B cell (primary cell): ENCODE data around the gene PRRC2B. TPM values are rescaled to one million over a fixed set of nuclear protein-coding genes. Genes with fewer than 3 reads are reported as not detected.

Experiments used
- ATAC-seq: fragments of 200-7000 bp; cut with Tn5 transposase; one replicate; pipeline ENCODE4 v1.10.0; 2021; ENCODE audit warnings: low read depth, mild to moderate bottlenecking, moderate number of reproducible peaks, moderate library complexity
- CTCF ChIA-PET: fragments of 350-600 bp; sonication (Branson Sonifier 250); formaldehyde crosslinking; loops from one replicate; lab custom pipeline; 2021; ENCODE audit warnings: antibody characterized with exemption, inconsistent platforms; lab: Charles Lee
- POLR2A ChIA-PET: fragments of 350-600 bp; sonication (Branson Sonifier 250); formaldehyde crosslinking; loops from one replicate; lab custom pipeline; 2021; ENCODE audit warnings: antibody characterized with exemption; lab: Charles Lee
- DNase-seq: peaks from one replicate; pipeline ENCODE4 v3.0.0; 2013
- H2AFZ ChIP-seq: 2 replicates; pipeline ENCODE4 v1.6.1; 2012; ENCODE audit warnings: mild to moderate bottlenecking, low read depth, low read length; ENCODE audit not compliant: insufficient read depth, poor library complexity, severe bottlenecking
- H3K27ac ChIP-seq, 2 donors: 1 replicate in 1 of 2; 2 replicates in 1 of 2; pipeline ENCODE4 v1.5.1; 2012 to 2013; ENCODE audit warnings: low read length in 2 of 2, mild to moderate bottlenecking in 2 of 2, moderate library complexity in 1 of 2
- H3K27me3 ChIP-seq, 4 experiments: fragments of 200-600 bp in 1 of 4; sonication (generic) in 1 of 4; replicated peaks in 1 of 4; 1 replicate in 2 of 4; 2 replicates in 2 of 4; pipeline versions ENCODE4 v1.6.1 to v1.7.0; 2013 to 2016; ENCODE audit warnings: low read length in 3 of 4, mild to moderate bottlenecking in 2 of 4, mixed read lengths in 1 of 4, moderate library complexity in 1 of 4; ENCODE audit not compliant: insufficient read depth in 4 of 4, control insufficient read depth in 3 of 4; ENCODE audit errors: control extremely low read depth in 1 of 4
- H3K36me3 ChIP-seq, 2 experiments: replicated peaks in 1 of 2; 1 replicate in 1 of 2; 2 replicates in 1 of 2; pipeline versions ENCODE4 v1.6.1 to v1.7.1; 2013; ENCODE audit warnings: low read length in 1 of 2; ENCODE audit not compliant: insufficient read depth in 2 of 2, control insufficient read depth in 1 of 2; ENCODE audit errors: control extremely low read depth in 1 of 2, extremely low read depth in 1 of 2
- H3K4me1 ChIP-seq, 2 donors: fragments of 200-600 bp in 1 of 2; sonication (generic) in 1 of 2; 1 replicate in 1 of 2; 2 replicates in 1 of 2; pipeline versions ENCODE4 v1.5.1 to v1.6.1; 2013 to 2017; ENCODE audit warnings: low read length in 2 of 2; ENCODE audit not compliant: control insufficient read depth in 2 of 2, insufficient read depth in 2 of 2
- H3K4me2 ChIP-seq: replicated peaks from 2 replicates; pipeline ENCODE3; 2012; ENCODE audit warnings: mild to moderate bottlenecking, low read depth, low read length; ENCODE audit not compliant: poor library complexity, severe bottlenecking
- H3K4me3 ChIP-seq, 5 experiments: fragments of 200-600 bp in 1 of 5; sonication (generic) in 1 of 5; 1 replicate in 3 of 5; 2 replicates in 2 of 5; pipeline versions ENCODE4 v1.5.1 to v1.7.0; 2011 to 2016; ENCODE audit warnings: low read length in 4 of 5, mild to moderate bottlenecking in 4 of 5, low read depth in 2 of 5, control low read depth in 1 of 5, moderate library complexity in 1 of 5; ENCODE audit not compliant: insufficient read depth in 1 of 5; ENCODE audit errors: control extremely low read depth in 1 of 5, extremely low read depth in 1 of 5
- H3K79me2 ChIP-seq: fragments of 200-600 bp; sonication (generic); one replicate; pipeline ENCODE4 v1.6.0; 2016; ENCODE audit warnings: low read length; ENCODE audit not compliant: control insufficient read depth, insufficient read depth
- H3K9ac ChIP-seq: fragments of 200-600 bp; sonication (generic); 2 replicates; pipeline ENCODE4 v1.6.1; 2017; ENCODE audit warnings: mild to moderate bottlenecking, low read length, moderate library complexity
- H3K9me3 ChIP-seq, 3 donors: one replicate each; pipeline versions ENCODE4 v1.6.1 to v1.7.1; 2013; ENCODE audit warnings: low read length in 2 of 3; ENCODE audit not compliant: control insufficient read depth in 2 of 3, insufficient read depth in 1 of 3; ENCODE audit errors: control extremely low read depth in 1 of 3
- H4K20me1 ChIP-seq: 2 replicates; pipeline ENCODE4 v1.6.0; 2012; ENCODE audit warnings: mild to moderate bottlenecking, low read length; ENCODE audit not compliant: insufficient read depth, control insufficient read depth, poor library complexity, severe bottlenecking
- H3K27ac Mint-ChIP-seq: one replicate; pipeline ENCODE4 v1.8.0; 2021; ENCODE audit warnings: mixed read lengths
- H3K27me3 Mint-ChIP-seq: one replicate; pipeline ENCODE4 v1.8.0; 2021; ENCODE audit warnings: mixed read lengths
- H3K4me1 Mint-ChIP-seq: one replicate; pipeline ENCODE4 v1.8.0; 2021; ENCODE audit warnings: mixed read lengths
- H3K4me3 Mint-ChIP-seq: one replicate; pipeline ENCODE4 v1.8.0; 2021; ENCODE audit warnings: mixed read lengths
- H3K9me3 Mint-ChIP-seq: one replicate; pipeline ENCODE4 v1.8.0; 2022; ENCODE audit warnings: mixed read lengths; ENCODE audit not compliant: insufficient read depth
- CTCF ChIP-seq: fragments of 200-600 bp; IDR thresholded peaks from one replicate; pipeline ENCODE4 v1.8.0; 2022; ENCODE audit warnings: antibody characterized with exemption, mild to moderate bottlenecking
- EZH2 ChIP-seq: IDR thresholded peaks from 2 replicates; pipeline ENCODE4 v1.6.1; 2012; ENCODE audit warnings: borderline replicate concordance, low read depth, mild to moderate bottlenecking, moderate library complexity, low read length; ENCODE audit not compliant: insufficient read depth, poor library complexity, severe bottlenecking
- WGBS: methylation state at CpG from one replicate; pipeline ENCODE4 v1.1.5; 2013; ENCODE audit warnings: missing lambda C conversion rate; ENCODE audit not compliant: insufficient coverage; 5-methylcytosine and 5-hydroxymethylcytosine counted together
- intact Hi-C: fragments of 100-400 bp; cut with micrococcal nuclease; formaldehyde crosslinking; loops from one replicate; pipeline ENCODE4 v1.10.0; 2022
- polyA plus RNA-seq: library from polyadenylated mRNA; depleted of rRNA; stranded (reverse); fragments of >200 nt; gene quantifications from 2 replicates; pipeline ENCODE4 v1.2.3, GENCODE V29; 2012
- total RNA-seq, 2 donors: library from RNA; stranded (reverse); fragments of 120-200 nt in 1 of 2; gene quantifications; 1 replicate in 1 of 2; 2 replicates in 1 of 2; pipeline versions ENCODE4 v1.2.3 to v1.2.4, GENCODE V29; 2013 to 2022

The PRRC2B gene
- total and polyA plus RNA-seq, 2 donors (not counting 1 experiment from before 2014, with no cell fraction given): 63.9 to 268 TPM

- no peak overlapping the region for H3K27ac Mint-ChIP-seq
Measured at GRCh38 chr9:131468031-131468430, 74.1 kb downstream of the PRRC2B start.

GRCh38 chr9:131469356-131469755 is 75.5 kb downstream of the PRRC2B start:
- ATAC-seq: no peak
- Histone ChIP-seq H3K9me3 (no peaks in the 10 kb centered on the region), H3K4me1 (no peaks in the 10 kb centered on the region), H4K20me1 (peaks cover 75% of the 10 kb centered on the region), H3K27me3 (no peaks in the 10 kb centered on the region), H3K36me3 (peaks cover 8 to 91% of the 10 kb centered on the region in 2 experiments), H3K27ac (no peak overlapping the region), H2AFZ (no peak overlapping the region), H3K4me3 (no peak overlapping the region), H3K79me2 (peaks cover 59% of the 10 kb centered on the region), H3K4me2 (no peak overlapping the region), H3K9ac (no peak overlapping the region)
- H3K4me1 Mint-ChIP-seq: no peaks in the 10 kb centered on the region
- 99% methylated on average over 6 of the region's 6 CpGs for WGBS
- H3K27ac Mint-ChIP-seq: no peak overlapping the region
- no peak for DNase-seq
- intact Hi-C loops: no loop called here
- H3K4me3 Mint-ChIP-seq: no peak overlapping the region
- CTCF ChIA-PET: interaction anchor here (1.0 to 1.4 kb wide), 3 partner anchors 9 to 18 kb away, joined by 3 to 4 read pairs (median 3); no protein-coding TSS in a partner anchor
- H3K9me3 Mint-ChIP-seq: no peaks in the 10 kb centered on the region
- TF ChIP-seq EZH2: no peak
- TF ChIP-seq CTCF: no peak
- no peaks in the 10 kb centered on the region for H3K27me3 Mint-ChIP-seq
- POLR2A ChIA-PET: no interaction called here

More at GRCh38 chr9:131468031-131468430, 74.1 kb downstream of the PRRC2B start:
- WGBS: 100% methylated on average over 2 of the region's 4 CpGs
- Mint-ChIP-seq H3K4me1 (no peaks in the 10 kb centered on the region), H3K27me3 (no peaks in the 10 kb centered on the region), H3K4me3 (no peak overlapping the region), H3K9me3 (no peaks in the 10 kb centered on the region)
- Histone ChIP-seq H2AFZ (no peak overlapping the region), H3K9ac (no peak overlapping the region), H3K9me3 (no peaks in the 10 kb centered on the region), H3K4me2 (no peak overlapping the region), H3K27ac (no peak overlapping the region), H3K79me2 (peaks cover 68% of the 10 kb centered on the region), H3K27me3 (no peaks in the 10 kb centered on the region), H3K4me1 (no peaks in the 10 kb centered on the region), H3K36me3 (peaks cover 10 to 91% of the 10 kb centered on the region in 2 experiments), H3K4me3 (no peak overlapping the region), H4K20me1 (peaks cover 71% of the 10 kb centered on the region)
- CTCF ChIA-PET: interaction anchor here (1.0 to 1.1 kb wide), 3 partner anchors 10 to 131 kb away, joined by 3 to 4 read pairs (median 3); no protein-coding TSS in a partner anchor
- POLR2A ChIA-PET: no interaction called here
- DNase-seq (no peak), ATAC-seq (no peak)
- TF ChIP-seq CTCF (no peak), EZH2 (no peak)
- intact Hi-C loops: no loop called here
